Liver (tissue), 3 donors: ENCODE measurements around the gene SPDYE4.

Experiments
- EGR1 ChIP-seq, 2 donors: IDR thresholded peaks; 2 replicates each; pipeline ENCODE4 v1.6.1; 2016 to 2018; ENCODE audit warnings: antibody characterized with exemption in 2 of 2, low read depth in 2 of 2
- GABPA ChIP-seq, 2 donors: IDR thresholded peaks in 1 of 2; conservative IDR thresholded peaks in 1 of 2; 2 replicates each; pipeline ENCODE4 v1.6.1; 2016; ENCODE audit warnings: antibody characterized with exemption in 2 of 2, mild to moderate bottlenecking in 1 of 2, moderate library complexity in 1 of 2
- JUND ChIP-seq, 2 donors: IDR thresholded peaks; 2 replicates each; pipeline ENCODE4 v1.6.1; 2016; ENCODE audit warnings: antibody characterized with exemption in 2 of 2
- RAD21 ChIP-seq, 2 donors: IDR thresholded peaks; 2 replicates each; pipeline ENCODE4 v1.6.1; 2016; ENCODE audit warnings: antibody characterized with exemption in 2 of 2, mild to moderate bottlenecking in 2 of 2
- REST ChIP-seq: IDR thresholded peaks from 2 replicates; pipeline ENCODE4 v1.6.1; 2016; ENCODE audit warnings: antibody characterized with exemption, mild to moderate bottlenecking
- TAF1 ChIP-seq: conservative IDR thresholded peaks from 2 replicates; pipeline ENCODE4 v1.6.1; 2016; ENCODE audit warnings: antibody characterized with exemption, mild to moderate bottlenecking
- YY1 ChIP-seq: IDR thresholded peaks from 2 replicates; pipeline ENCODE4 v1.6.1; 2016; ENCODE audit warnings: antibody characterized with exemption, mild to moderate bottlenecking
- TF ChIP-seq, protein P1 (sequence below): fragments of 150-350 bp; IDR thresholded peaks from 2 replicates; pipeline ENCODE4 v1.5.1; 2017; ENCODE audit warnings: improper control_type of control experiment, low read depth, low read length; ENCODE audit not compliant: missing input control
- TF ChIP-seq, protein P2 (sequence below): IDR thresholded peaks from 2 replicates; pipeline ENCODE4 v1.6.1; 2016; ENCODE audit warnings: antibody characterized with exemption
- donor health status: healthy.
- donor health status: healthy.

DNA sequence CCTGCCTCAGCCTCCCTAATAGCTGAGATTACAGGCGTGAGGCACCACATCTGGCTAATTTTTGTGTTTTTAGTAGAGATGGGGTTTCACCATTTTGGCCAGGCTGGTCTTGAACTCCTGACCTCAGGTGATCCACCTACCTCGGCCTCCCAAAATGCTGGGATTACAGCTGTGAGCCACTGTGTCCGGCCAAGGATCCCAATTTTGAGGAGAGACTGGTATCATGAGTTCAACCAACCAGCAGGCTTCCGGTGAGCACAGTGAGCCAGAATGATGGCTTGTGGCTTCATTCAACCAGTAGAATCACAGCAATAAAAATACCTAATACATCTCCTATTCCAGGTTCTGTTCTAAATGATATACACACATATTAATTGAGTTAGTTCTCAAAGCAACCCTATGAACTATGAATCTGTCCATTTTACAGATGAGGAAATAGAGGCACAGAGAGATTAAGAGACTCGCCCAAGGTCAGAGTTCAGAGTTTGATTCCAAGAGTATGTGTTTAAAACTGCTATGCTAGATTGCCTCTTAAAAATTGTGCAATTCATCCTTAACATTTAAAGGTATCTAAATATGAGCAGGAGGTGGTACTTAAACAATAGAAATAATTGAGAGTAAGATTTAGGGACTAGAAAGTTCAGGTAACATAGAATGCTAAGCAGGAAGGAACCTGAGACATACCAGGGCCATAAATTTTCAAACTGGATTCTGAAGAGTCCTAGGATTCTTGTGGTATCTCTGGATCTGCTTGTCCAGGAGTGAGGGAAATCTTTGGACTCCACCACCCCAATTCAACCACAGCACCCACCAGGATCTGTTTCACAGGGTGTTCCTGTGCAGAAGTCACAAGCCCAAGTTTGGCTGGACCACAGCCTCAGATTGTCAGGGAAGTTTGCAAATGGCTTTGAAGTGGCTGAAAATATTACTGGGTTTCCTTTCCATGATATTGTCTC lies 38.8 kb downstream of the SPDYE4 start:
- TF ChIP-seq, protein P1, sequence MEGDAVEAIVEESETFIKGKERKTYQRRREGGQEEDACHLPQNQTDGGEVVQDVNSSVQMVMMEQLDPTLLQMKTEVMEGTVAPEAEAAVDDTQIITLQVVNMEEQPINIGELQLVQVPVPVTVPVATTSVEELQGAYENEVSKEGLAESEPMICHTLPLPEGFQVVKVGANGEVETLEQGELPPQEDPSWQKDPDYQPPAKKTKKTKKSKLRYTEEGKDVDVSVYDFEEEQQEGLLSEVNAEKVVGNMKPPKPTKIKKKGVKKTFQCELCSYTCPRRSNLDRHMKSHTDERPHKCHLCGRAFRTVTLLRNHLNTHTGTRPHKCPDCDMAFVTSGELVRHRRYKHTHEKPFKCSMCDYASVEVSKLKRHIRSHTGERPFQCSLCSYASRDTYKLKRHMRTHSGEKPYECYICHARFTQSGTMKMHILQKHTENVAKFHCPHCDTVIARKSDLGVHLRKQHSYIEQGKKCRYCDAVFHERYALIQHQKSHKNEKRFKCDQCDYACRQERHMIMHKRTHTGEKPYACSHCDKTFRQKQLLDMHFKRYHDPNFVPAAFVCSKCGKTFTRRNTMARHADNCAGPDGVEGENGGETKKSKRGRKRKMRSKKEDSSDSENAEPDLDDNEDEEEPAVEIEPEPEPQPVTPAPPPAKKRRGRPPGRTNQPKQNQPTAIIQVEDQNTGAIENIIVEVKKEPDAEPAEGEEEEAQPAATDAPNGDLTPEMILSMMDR = no peak
- TF ChIP-seq REST (no peak), RAD21 (IDR thresholded peaks at IDR 0.05) (no peak), GABPA (IDR thresholded peaks at IDR 0.05 in 1 of 2, conservative IDR thresholded peaks at IDR 0.05 in 1 of 2) (no peak), YY1 (no peak), EGR1 (IDR thresholded peaks at IDR 0.05; ENCODE audit: low read depth in 2 of 2) (no peak), TAF1 (no peak), JUND (IDR thresholded peaks at IDR 0.05) (no peak)
- TF ChIP-seq, protein P2, sequence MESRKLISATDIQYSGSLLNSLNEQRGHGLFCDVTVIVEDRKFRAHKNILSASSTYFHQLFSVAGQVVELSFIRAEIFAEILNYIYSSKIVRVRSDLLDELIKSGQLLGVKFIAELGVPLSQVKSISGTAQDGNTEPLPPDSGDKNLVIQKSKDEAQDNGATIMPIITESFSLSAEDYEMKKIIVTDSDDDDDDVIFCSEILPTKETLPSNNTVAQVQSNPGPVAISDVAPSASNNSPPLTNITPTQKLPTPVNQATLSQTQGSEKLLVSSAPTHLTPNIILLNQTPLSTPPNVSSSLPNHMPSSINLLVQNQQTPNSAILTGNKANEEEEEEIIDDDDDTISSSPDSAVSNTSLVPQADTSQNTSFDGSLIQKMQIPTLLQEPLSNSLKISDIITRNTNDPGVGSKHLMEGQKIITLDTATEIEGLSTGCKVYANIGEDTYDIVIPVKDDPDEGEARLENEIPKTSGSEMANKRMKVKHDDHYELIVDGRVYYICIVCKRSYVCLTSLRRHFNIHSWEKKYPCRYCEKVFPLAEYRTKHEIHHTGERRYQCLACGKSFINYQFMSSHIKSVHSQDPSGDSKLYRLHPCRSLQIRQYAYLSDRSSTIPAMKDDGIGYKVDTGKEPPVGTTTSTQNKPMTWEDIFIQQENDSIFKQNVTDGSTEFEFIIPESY = no peak
